NCI-H146 (cell line): ENCODE data around the gene ARHGEF37.

Experiments used
- DNase-seq: peaks from one replicate; lab custom pipeline; 2025; lab: John Stamatoyannopoulos, UW

The ARHGEF37 gene

GRCh38 chr5:149675610-149676201 is 94.4 kb downstream of the ARHGEF37 start:
- DNase-seq = no peak

- no peak for DNase-seq
Observed at GRCh38 chr5:149677731-149678130, 96.4 kb downstream of the ARHGEF37 start.

DNA sequence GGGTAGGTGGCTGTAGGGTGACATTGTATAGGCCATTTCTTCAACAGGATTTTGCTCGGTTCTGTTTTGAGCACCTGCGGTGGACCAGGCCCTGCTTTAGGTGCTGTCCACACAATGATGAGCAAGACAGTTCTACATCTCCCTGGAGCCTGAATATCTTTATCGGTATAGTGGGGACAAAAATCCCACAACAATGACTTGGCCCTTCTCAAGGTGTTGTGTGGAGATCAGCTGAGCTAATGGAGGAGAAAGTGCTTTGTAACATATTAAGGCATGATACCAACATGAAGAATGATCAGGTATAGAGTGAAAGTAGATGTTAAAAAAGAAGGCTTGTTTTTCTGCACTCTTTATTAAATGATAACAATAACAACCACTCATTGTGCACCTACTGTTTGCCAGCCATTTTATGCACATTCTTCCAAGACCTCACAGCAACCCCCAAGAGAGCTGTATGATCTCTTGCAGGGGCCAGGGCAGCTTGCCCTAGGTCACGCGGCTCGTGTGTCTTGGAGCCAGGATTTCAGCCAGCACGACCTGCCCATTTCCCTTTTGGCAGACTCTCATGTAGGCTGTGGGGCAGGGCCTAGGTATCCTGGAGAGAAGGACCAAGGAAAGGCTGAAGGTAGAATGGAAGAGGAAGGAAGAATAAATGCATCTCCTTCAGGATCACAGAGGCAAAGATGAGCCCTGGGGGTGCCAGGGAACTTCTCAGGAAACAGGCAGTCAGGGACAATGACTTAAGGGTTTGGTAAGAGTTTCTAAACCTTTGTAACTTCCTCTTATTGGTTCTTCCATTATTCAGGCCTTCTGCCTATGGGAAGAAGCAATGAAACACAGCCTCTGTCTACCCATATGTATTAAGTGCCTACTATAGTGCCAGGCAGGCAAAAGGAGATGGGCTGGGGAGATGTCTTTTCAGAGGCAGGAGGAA is 98.8 kb downstream of the ARHGEF37 start:
- DNase-seq = no peak

DNA sequence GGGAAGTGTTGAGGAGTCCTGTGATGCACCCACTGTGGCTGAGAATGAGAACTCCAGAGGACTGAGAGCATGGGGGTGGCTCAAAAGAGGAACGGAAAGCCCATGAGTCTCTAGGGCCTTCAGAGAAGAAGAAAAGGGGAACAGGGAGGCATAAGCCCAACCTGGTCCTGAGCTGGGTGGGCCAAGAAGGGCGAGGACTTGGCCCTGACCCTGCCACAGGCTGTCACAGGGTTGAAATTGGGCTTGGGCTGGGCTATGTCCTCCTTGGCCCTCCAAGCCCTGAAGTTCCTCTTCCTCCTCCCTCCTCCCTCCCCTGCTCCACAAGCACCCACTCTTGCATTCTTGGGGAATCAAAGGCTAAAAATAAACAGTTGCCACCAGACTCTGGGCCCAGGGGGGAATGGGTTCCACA is 99.5 kb downstream of the ARHGEF37 start:
- no peak for DNase-seq

GRCh38 chr5:149681252-149681651 is 100.0 kb downstream of the ARHGEF37 start:
- DNase-seq = no peak

DNA sequence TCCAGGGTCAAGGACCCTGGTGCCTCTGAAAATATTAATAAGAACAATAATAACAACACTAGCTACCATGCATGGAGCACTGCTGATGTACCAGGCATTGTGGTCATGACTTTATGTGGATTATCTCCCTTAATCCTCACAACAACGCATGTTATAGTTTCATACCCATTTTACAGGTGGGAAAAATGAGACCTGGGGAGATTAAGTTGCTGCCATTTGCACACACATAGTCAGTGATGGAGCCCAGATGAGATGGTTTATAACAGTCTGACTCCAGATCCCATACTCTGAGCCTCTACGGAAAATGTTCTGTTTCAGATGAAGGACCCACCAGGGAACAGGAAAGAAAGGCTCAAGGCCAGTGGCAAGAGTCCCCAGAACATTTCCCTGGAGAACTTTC is 100.6 kb downstream of the ARHGEF37 start:
- no peak for DNase-seq

DNA sequence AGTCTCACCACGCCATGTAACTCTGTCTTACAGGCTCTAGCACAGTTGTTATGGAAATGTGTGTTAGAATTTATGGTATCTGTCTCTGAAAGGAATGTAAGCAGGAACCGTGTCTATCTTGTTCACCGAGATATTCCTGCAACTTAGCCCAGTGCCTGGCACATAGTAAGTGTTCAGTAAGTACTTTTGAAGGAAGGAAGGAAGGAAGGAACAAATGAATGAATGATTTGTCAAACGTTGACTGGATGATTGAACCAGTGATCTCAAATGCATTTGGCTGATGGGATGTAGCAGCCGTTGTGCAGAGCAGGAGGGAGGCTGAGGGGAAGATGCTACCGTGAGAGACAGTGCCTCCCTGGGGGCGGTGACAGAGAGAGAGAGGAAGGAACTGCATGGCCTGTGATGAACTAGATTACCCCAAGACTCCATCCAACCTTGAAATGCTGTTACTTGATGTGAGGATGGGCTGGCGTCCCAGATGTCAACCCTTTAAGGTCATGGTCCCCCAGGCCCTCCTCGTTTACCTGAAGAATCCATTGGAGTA is 101.3 kb downstream of the ARHGEF37 start:
- DNase-seq = no peak

DNA sequence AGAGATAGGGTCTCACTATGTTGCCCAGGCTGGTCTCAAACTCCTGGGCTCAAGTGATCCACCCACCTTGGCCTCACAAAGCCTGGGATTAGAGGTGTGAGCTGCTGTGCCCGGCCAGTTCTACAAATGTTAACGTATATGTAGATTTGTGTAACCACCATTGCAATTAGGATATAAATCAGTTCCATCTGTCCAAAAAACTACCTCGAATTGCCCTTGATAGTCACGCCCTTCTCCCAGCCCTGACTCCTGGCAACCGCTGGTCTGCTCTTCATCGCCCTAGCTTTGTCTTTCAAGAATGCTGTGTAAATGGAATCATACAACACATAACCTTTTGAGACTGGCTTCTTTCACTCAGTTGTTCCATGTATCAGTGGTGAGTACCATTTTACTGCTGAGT is 102.7 kb downstream of the ARHGEF37 start:
- DNase-seq = no peak

DNA sequence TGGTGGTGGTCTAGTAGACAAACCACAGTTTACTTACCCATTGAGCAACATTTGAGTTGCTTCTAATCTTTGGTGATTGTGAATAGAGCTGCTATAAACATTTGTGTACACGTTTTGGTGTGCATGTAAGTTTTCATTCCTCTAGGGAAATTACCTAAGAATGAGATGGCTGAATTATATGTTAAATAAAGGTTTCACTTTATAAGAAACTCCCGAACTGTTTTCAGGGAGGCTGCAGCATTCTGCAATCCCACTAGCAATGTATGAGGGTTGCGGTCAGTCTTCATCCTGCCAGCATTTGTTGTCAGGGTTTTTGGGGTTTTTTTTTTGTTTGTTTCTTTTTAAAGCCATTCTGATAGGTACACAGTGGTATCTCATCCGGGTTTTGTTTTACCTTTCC is 103.1 kb downstream of the ARHGEF37 start:
- DNase-seq = no peak
